Measurements from ENCODE around the gene STK32B.

DNA sequence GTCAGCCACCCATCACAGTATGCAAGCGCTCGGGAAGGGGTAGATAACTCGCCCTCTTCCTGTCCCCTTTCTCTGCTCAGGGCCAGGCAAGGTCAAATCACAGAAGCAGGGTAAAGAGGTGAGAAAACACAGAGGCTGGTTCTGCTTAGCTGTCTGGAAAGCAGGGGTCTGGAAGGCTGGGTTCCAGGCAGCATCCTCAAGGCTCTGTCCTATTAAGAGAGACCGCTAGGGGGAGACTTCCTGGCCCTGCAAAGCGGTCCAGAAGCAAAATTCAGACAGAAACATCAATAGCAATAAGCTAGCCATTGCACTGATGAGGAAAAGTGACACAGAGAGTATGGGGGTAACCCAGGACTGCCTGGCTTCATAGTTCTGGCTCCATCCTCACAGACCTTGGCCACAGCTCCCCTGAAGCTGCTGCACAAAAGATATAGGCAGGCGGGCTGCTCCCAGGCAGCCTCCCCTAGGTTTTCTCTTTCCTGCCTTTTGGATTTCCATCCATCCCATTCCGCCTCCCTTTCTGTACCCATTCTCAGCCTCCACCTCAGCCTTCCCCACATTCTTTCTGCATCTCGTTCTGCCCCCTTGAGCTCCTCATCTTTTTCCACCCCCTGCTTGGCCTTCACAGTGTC lies 348.6 kb downstream of the STK32B start:
- TF ChIP-seq, protein P1, sequence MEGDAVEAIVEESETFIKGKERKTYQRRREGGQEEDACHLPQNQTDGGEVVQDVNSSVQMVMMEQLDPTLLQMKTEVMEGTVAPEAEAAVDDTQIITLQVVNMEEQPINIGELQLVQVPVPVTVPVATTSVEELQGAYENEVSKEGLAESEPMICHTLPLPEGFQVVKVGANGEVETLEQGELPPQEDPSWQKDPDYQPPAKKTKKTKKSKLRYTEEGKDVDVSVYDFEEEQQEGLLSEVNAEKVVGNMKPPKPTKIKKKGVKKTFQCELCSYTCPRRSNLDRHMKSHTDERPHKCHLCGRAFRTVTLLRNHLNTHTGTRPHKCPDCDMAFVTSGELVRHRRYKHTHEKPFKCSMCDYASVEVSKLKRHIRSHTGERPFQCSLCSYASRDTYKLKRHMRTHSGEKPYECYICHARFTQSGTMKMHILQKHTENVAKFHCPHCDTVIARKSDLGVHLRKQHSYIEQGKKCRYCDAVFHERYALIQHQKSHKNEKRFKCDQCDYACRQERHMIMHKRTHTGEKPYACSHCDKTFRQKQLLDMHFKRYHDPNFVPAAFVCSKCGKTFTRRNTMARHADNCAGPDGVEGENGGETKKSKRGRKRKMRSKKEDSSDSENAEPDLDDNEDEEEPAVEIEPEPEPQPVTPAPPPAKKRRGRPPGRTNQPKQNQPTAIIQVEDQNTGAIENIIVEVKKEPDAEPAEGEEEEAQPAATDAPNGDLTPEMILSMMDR (tag by site-specific recombination; IDR thresholded peaks at IDR 0.05) = no peak
- no peak for TF ChIP-seq TCF7L2 (IDR thresholded peaks at IDR 0.05; ENCODE audit: borderline replicate concordance, low read depth, low read length)
- no peak for TF ChIP-seq GLIS2 (tag by site-specific recombination; IDR thresholded peaks at IDR 0.05)
- TF ChIP-seq, protein P2, sequence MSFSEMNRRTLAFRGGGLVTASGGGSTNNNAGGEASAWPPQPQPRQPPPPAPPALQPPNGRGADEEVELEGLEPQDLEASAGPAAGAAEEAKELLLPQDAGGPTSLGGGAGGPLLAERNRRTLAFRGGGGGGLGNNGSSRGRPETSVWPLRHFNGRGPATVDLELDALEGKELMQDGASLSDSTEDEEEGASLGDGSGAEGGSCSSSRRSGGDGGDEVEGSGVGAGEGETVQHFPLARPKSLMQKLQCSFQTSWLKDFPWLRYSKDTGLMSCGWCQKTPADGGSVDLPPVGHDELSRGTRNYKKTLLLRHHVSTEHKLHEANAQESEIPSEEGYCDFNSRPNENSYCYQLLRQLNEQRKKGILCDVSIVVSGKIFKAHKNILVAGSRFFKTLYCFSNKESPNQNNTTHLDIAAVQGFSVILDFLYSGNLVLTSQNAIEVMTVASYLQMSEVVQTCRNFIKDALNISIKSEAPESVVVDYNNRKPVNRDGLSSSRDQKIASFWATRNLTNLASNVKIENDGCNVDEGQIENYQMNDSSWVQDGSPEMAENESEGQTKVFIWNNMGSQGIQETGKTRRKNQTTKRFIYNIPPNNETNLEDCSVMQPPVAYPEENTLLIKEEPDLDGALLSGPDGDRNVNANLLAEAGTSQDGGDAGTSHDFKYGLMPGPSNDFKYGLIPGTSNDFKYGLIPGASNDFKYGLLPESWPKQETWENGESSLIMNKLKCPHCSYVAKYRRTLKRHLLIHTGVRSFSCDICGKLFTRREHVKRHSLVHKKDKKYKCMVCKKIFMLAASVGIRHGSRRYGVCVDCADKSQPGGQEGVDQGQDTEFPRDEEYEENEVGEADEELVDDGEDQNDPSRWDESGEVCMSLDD (tag by site-specific recombination; IDR thresholded peaks at IDR 0.05) = no peak
- no peak for TF ChIP-seq ZBTB17 (tag by site-specific recombination; IDR thresholded peaks at IDR 0.05)
- no peak for TF ChIP-seq KLF8 (tag by site-specific recombination; IDR thresholded peaks at IDR 0.05)
- no peak for TF ChIP-seq ZFP69B (tag by site-specific recombination; IDR thresholded peaks at IDR 0.05)
- TF ChIP-seq ZNF311 (tag by site-specific recombination; IDR thresholded peaks at IDR 0.05; ENCODE audit: borderline replicate concordance) = no peak
- no peak for TF ChIP-seq ZFP41 (tag by site-specific recombination; IDR thresholded peaks at IDR 0.05; ENCODE audit: borderline replicate concordance)
- TF ChIP-seq TRIM28 (IDR thresholded peaks at IDR 0.05; ENCODE audit: borderline replicate concordance, low read length) = no peak
- TF ChIP-seq KLF1 (tag by site-specific recombination; IDR thresholded peaks at IDR 0.05) = no peak
- TF ChIP-seq ZNF174 (tag by site-specific recombination; IDR thresholded peaks at IDR 0.05) = no peak

Measured in HEK293 (cell line).